HEK293T (cell line): ENCODE measurements around the gene OR10G3.

Experiments used
- BHLHE40 ChIP-seq: fragments of 450-650 bp; IDR thresholded peaks from 2 replicates; pipeline ENCODE4 v1.6.1; 2016; ENCODE audit warnings: mild to moderate bottlenecking, moderate library complexity, borderline replicate concordance
- FOXM1 ChIP-seq: fragments of 450-650 bp; IDR thresholded peaks from 2 replicates; pipeline ENCODE4 v1.6.1; 2017; ENCODE audit warnings: mild to moderate bottlenecking, borderline replicate concordance
- SP1 ChIP-seq: fragments of 450-650 bp; IDR thresholded peaks from 2 replicates; pipeline ENCODE4 v1.6.1; 2017

DNA sequence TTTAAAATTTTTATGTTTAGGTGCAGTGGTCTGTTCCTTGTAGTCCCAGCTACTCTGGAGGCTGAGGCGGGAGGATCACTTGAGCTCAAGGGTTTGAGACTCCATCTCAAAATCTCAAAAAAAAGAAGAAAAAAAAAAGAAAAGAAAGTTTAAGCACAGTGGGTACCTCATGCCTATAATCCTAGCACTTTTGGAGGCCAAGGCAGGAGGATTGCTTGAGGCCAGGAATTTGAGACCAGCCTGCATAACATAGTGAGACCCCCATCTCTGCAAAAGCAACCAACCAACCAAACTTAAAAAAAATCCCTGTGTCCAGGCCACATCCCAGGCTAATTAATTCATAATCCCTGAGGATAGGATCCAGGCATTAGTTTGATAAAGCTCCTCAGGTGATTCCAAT lies 50.4 kb downstream of the OR10G3 start:
- TF ChIP-seq FOXM1 (no peak), SP1 (no peak), BHLHE40 (no peak)
